ENCODE results near the gene GOPC. TPM values are rescaled to one million over a fixed set of nuclear protein-coding genes. Genes with fewer than 3 reads are reported as not detected.

Gene GOPC
- total RNA-seq, 2 experiments from 2014 or later = 20.1 to 29.1 TPM

GRCh38 chr6:117550078-117550600 is 52.2 kb downstream of the GOPC start:
- BruUV-seq (replicated peaks) = no TSS peak
- H3K9me2 ChIP-seq (ENCODE audit: insufficient read depth, low read length) = no peaks in the 10 kb centered on the region
- ChIA-PET CTCF (ENCODE audit: unreplicated experiment) (no interaction called here), POLR2A (interaction anchor here (0.6 kb wide), 1 partner anchor 1865 kb away, joined by 3 read pairs; no protein-coding TSS in a partner anchor)
- H3K79me2 ChIP-seq (ENCODE audit: insufficient read depth, low read depth, low read length) = no peaks in the 10 kb centered on the region
- H3K9me3 ChIP-seq (ENCODE audit: low read length) = no peaks in the 10 kb centered on the region
- no peaks in the 10 kb centered on the region for H3K36me3 ChIP-seq (ENCODE audit: insufficient read depth, low read length)
- H4K20me1 ChIP-seq (ENCODE audit: insufficient read depth, low read length) = no peaks in the 10 kb centered on the region
- H3K4me2 ChIP-seq (ENCODE audit: low read length) = no peak overlapping the region
- DNase-seq (ENCODE audit: low spot score) = no peak
- no peak overlapping the region for H3K4me3 ChIP-seq (ENCODE audit: low read depth, low read length, poor library complexity, severe bottlenecking)
- intact Hi-C loops (cut with micrococcal nuclease; ENCODE audit: unreplicated experiment) = no loop called here
- no peaks in the 10 kb centered on the region for H3K4me1 ChIP-seq (ENCODE audit: insufficient read depth, low read length, poor library complexity, severe bottlenecking)
- no peak overlapping the region for H3K27ac ChIP-seq (ENCODE audit: low read depth, low read length, poor library complexity, severe bottlenecking)
- no peak overlapping the region for H2AFZ ChIP-seq (ENCODE audit: low read length)
- TF ChIP-seq CTCF (conservative IDR thresholded peaks at IDR 0.05; ENCODE audit: low read length) (no peak), EZH2phosphoT487 (IDR thresholded peaks at IDR 0.05; ENCODE audit: borderline replicate concordance, low read depth, low read length) (no peak)

GRCh38 chr6:117549611-117550010 is 52.7 kb downstream of the GOPC start:
- no peaks in the 10 kb centered on the region for H3K36me3 ChIP-seq (ENCODE audit: insufficient read depth, low read length)
- DNase-seq (ENCODE audit: low spot score) = no peak
- intact Hi-C loops (cut with micrococcal nuclease; ENCODE audit: unreplicated experiment) = no loop called here
- H3K9me3 ChIP-seq (ENCODE audit: low read length) = no peaks in the 10 kb centered on the region
- no peak overlapping the region for H3K4me2 ChIP-seq (ENCODE audit: low read length)
- H3K4me3 ChIP-seq (ENCODE audit: low read depth, low read length, poor library complexity, severe bottlenecking) = no peak overlapping the region
- no peaks in the 10 kb centered on the region for H4K20me1 ChIP-seq (ENCODE audit: insufficient read depth, low read length)
- H3K27ac ChIP-seq (ENCODE audit: low read depth, low read length, poor library complexity, severe bottlenecking) = no peak overlapping the region
- H2AFZ ChIP-seq (ENCODE audit: low read length) = no peak overlapping the region
- no peaks in the 10 kb centered on the region for H3K9me2 ChIP-seq (ENCODE audit: insufficient read depth, low read length)
- ChIA-PET CTCF (ENCODE audit: unreplicated experiment) (no interaction called here), POLR2A (interaction anchor here (0.6 kb wide), 1 partner anchor 1865 kb away, joined by 3 read pairs; no protein-coding TSS in a partner anchor)
- H3K79me2 ChIP-seq (ENCODE audit: insufficient read depth, low read depth, low read length) = no peaks in the 10 kb centered on the region
- no peaks in the 10 kb centered on the region for H3K4me1 ChIP-seq (ENCODE audit: insufficient read depth, low read length, poor library complexity, severe bottlenecking)
- BruUV-seq (replicated peaks) = no TSS peak
- TF ChIP-seq CTCF (conservative IDR thresholded peaks at IDR 0.05; ENCODE audit: low read length) = no peak
- no peak for TF ChIP-seq EZH2phosphoT487 (IDR thresholded peaks at IDR 0.05; ENCODE audit: borderline replicate concordance, low read depth, low read length)

GRCh38 chr6:117548797-117549301 is 53.5 kb downstream of the GOPC start:
- POLR2A ChIA-PET = no interaction called here
- Histone ChIP-seq H3K9me2 (ENCODE audit: insufficient read depth, low read length) (no peaks in the 10 kb centered on the region), H3K4me3 (ENCODE audit: low read depth, low read length, poor library complexity, severe bottlenecking) (no peak overlapping the region), H3K36me3 (ENCODE audit: insufficient read depth, low read length) (no peaks in the 10 kb centered on the region), H3K4me1 (ENCODE audit: insufficient read depth, low read length, poor library complexity, severe bottlenecking) (no peaks in the 10 kb centered on the region), H3K9me3 (ENCODE audit: low read length) (no peaks in the 10 kb centered on the region), H3K79me2 (ENCODE audit: insufficient read depth, low read depth, low read length) (no peaks in the 10 kb centered on the region), H2AFZ (ENCODE audit: low read length) (no peak overlapping the region), H4K20me1 (ENCODE audit: insufficient read depth, low read length) (no peaks in the 10 kb centered on the region), H3K4me2 (ENCODE audit: low read length) (no peak overlapping the region), H3K27ac (ENCODE audit: low read depth, low read length, poor library complexity, severe bottlenecking) (no peak overlapping the region)
- intact Hi-C loops (cut with micrococcal nuclease; ENCODE audit: unreplicated experiment) = no loop called here
- BruUV-seq (replicated peaks) = no TSS peak
- CTCF ChIA-PET (ENCODE audit: unreplicated experiment) = no interaction called here
- no peak for DNase-seq (ENCODE audit: low spot score)
- no peak for TF ChIP-seq CTCF (conservative IDR thresholded peaks at IDR 0.05; ENCODE audit: low read length)
- no peak for TF ChIP-seq EZH2phosphoT487 (IDR thresholded peaks at IDR 0.05; ENCODE audit: borderline replicate concordance, low read depth, low read length)
